Measurements from ENCODE around the gene INPP4B. TPM values are rescaled to one million over a fixed set of nuclear protein-coding genes. Genes with fewer than 3 reads are reported as not detected.

INPP4B gene
- polyA plus RNA-seq, 1 of the 3 experiments (the other 2 are of a cell fraction) = 0.08 TPM

DNA sequence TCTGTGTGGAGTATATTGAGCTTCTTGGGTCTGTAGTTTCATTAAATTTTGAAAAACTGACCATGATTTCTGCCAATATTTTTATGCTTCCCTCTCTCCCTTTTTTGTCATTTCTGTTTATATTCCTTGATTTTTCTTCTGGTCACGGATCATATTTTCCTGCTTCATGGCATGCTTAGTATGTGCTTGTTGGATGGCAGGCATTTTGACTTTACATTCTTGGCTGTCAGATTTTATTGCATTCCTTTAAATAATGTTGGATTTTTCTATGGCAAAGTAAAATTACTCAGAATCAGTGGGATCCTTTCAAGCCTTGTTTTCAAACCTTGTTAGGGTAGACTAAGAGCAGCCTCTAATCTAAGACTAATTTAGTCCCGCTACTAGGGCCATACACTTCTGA, 677.9 kb downstream of the INPP4B start:
- no peak for DNase-seq
- ChIA-PET CTCF (no interaction called here), POLR2A (no interaction called here)
- Histone ChIP-seq H4K20me1 (ENCODE audit: insufficient read depth) (no peaks in the 10 kb centered on the region), H3K36me3 (replicated peaks in 1 of 2; ENCODE audit: control insufficient read depth in 1 of 2, insufficient read depth in 2 of 2, low read length in 1 of 2) (no peaks in the 10 kb centered on the region), H3K27me3 (ENCODE audit: insufficient read depth) (no peaks in the 10 kb centered on the region), H3K79me2 (ENCODE audit: insufficient read depth) (no peaks in the 10 kb centered on the region), H3K9me2 (no peaks in the 10 kb centered on the region), H3K4me3 (ENCODE audit: low read depth in 2 of 2, low read length in 1 of 2) (no peak overlapping the region), H3F3A (replicated peaks; ENCODE audit: insufficient read depth) (no peaks in the 10 kb centered on the region), H3K4me1 (ENCODE audit: control insufficient read depth in 1 of 2, insufficient read depth in 2 of 2, low read depth in 1 of 2, low read length in 1 of 2) (no peaks in the 10 kb centered on the region), H3K9me3 (no peaks in the 10 kb centered on the region), H3K9ac (no peak overlapping the region), H3K27ac (ENCODE audit: low read depth in 2 of 2, low read length in 1 of 2) (peak overlapping the region in 1 of 2 experiments; percentile 67; a peak in 1 of 4 replicates), H2AFZ (ENCODE audit: low read depth) (peak overlapping the region; percentile 24; the same call in 1 of the 2 replicates), H3K4me2 (no peak overlapping the region)
- TF ChIP-seq, protein P1, sequence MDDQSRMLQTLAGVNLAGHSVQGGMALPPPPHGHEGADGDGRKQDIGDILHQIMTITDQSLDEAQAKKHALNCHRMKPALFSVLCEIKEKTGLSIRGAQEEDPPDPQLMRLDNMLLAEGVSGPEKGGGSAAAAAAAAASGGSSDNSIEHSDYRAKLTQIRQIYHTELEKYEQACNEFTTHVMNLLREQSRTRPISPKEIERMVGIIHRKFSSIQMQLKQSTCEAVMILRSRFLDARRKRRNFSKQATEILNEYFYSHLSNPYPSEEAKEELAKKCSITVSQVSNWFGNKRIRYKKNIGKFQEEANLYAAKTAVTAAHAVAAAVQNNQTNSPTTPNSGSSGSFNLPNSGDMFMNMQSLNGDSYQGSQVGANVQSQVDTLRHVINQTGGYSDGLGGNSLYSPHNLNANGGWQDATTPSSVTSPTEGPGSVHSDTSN (IDR thresholded peaks at IDR 0.05) = peak; percentile 25; the same call in 1 of the 2 replicates
- 0 out of 4 replicates have a peak, but pooled peaks of 1 of the 2 experiments have one; percentile 15 for TF ChIP-seq EP300 (IDR thresholded peaks at IDR 0.05; ENCODE audit: borderline replicate concordance in 1 of 2, low read depth in 1 of 2, low read length in 1 of 2)
- TF ChIP-seq TCF12 (IDR thresholded peaks at IDR 0.05) = peak; percentile 27
- TF ChIP-seq POLR2AphosphoS5 (IDR thresholded peaks at IDR 0.05; ENCODE audit: low read depth, low read length) = no peak
- 70% methylated on average over 2 of the region's 2 CpGs for WGBS (ENCODE audit: low lambda C conversion rate)

DNA sequence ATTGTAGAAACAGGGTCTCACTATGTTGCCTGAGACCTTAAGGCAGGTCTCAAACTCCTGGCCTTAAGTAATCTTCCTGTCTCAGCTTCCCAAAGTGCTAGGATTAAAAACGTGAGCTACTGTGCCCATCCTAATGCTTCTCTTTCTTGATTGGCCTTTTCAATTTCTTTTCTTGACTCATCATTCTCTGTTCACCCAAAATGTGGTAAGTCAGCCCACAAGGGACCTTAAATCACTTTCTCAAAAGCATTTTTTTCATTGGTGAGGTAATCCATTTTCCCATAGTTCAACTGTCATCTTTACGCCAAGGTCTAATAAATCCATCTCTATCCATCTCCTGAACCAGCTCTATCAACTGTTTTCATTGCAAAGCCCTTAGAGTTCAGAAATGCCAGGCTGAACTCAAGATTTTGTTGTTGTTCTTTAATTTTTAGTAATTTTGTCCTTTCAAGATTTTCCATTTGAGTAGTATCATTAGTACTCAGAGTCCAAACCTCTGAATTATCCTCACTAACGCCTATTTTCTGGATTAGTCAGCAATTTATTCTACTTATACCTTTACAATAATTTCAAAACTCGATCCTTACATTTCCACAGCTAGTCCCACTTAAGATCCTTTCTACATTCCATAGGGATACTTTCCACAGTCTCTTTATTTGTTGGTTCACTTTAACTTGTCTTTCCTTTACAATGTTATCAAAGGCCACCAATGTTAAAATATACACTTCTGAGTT, 681.2 kb downstream of the INPP4B start:
- Histone ChIP-seq H3K79me2 (ENCODE audit: insufficient read depth) (no peaks in the 10 kb centered on the region), H3K4me1 (ENCODE audit: control insufficient read depth in 1 of 2, insufficient read depth in 2 of 2, low read depth in 1 of 2, low read length in 1 of 2) (no peaks in the 10 kb centered on the region), H3K27ac (ENCODE audit: low read depth in 2 of 2, low read length in 1 of 2) (no peak overlapping the region), H3K4me2 (no peak overlapping the region), H3F3A (replicated peaks; ENCODE audit: insufficient read depth) (no peaks in the 10 kb centered on the region), H3K27me3 (ENCODE audit: insufficient read depth) (no peaks in the 10 kb centered on the region), H3K9me3 (no peaks in the 10 kb centered on the region), H3K36me3 (replicated peaks in 1 of 2; ENCODE audit: control insufficient read depth in 1 of 2, insufficient read depth in 2 of 2, low read length in 1 of 2) (no peaks in the 10 kb centered on the region), H2AFZ (ENCODE audit: low read depth) (no peak overlapping the region), H3K9me2 (no peaks in the 10 kb centered on the region), H3K4me3 (ENCODE audit: low read depth in 2 of 2, low read length in 1 of 2) (no peak overlapping the region), H4K20me1 (ENCODE audit: insufficient read depth) (no peaks in the 10 kb centered on the region), H3K9ac (no peak overlapping the region)
- ChIA-PET CTCF (interaction anchor here (0.9 kb wide), 1 partner anchor 17 kb away, joined by 3 read pairs; no protein-coding TSS in a partner anchor), POLR2A (no interaction called here)
- 70% methylated on average over 4 of the region's 4 CpGs for WGBS (ENCODE audit: low lambda C conversion rate)
- no peak for DNase-seq
- TF ChIP-seq YY1 (IDR thresholded peaks at IDR 0.05; ENCODE audit: low read depth) (no peak), GATA2 (CRISPR knock-in tag; IDR thresholded peaks at IDR 0.05) (no peak), JUND (IDR thresholded peaks at IDR 0.05) (no peak), RCOR1 (IDR thresholded peaks at IDR 0.05; ENCODE audit: low read length) (no peak), ELF1 (IDR thresholded peaks at IDR 0.05) (no peak), USF2 (IDR thresholded peaks at IDR 0.05; ENCODE audit: borderline replicate concordance, low read depth, low read length) (no peak), FOXJ3 (CRISPR knock-in tag; IDR thresholded peaks at IDR 0.05) (no peak), SMC3 (IDR thresholded peaks at IDR 0.05; ENCODE audit: low read depth, low read length) (no peak), RFX5 (IDR thresholded peaks at IDR 0.05; ENCODE audit: low read length) (no peak), TAF1 (IDR thresholded peaks at IDR 0.05; ENCODE audit: borderline replicate concordance, low read depth, low read length) (no peak), EP300 (IDR thresholded peaks at IDR 0.05; ENCODE audit: borderline replicate concordance in 1 of 2, low read depth in 1 of 2, low read length in 1 of 2) (no peak), MXI1 (IDR thresholded peaks at IDR 0.05; ENCODE audit: low read depth, low read length) (no peak), SIN3A (IDR thresholded peaks at IDR 0.05; ENCODE audit: borderline replicate concordance, low read depth, low read length) (no peak)
- TF ChIP-seq, protein P2, sequence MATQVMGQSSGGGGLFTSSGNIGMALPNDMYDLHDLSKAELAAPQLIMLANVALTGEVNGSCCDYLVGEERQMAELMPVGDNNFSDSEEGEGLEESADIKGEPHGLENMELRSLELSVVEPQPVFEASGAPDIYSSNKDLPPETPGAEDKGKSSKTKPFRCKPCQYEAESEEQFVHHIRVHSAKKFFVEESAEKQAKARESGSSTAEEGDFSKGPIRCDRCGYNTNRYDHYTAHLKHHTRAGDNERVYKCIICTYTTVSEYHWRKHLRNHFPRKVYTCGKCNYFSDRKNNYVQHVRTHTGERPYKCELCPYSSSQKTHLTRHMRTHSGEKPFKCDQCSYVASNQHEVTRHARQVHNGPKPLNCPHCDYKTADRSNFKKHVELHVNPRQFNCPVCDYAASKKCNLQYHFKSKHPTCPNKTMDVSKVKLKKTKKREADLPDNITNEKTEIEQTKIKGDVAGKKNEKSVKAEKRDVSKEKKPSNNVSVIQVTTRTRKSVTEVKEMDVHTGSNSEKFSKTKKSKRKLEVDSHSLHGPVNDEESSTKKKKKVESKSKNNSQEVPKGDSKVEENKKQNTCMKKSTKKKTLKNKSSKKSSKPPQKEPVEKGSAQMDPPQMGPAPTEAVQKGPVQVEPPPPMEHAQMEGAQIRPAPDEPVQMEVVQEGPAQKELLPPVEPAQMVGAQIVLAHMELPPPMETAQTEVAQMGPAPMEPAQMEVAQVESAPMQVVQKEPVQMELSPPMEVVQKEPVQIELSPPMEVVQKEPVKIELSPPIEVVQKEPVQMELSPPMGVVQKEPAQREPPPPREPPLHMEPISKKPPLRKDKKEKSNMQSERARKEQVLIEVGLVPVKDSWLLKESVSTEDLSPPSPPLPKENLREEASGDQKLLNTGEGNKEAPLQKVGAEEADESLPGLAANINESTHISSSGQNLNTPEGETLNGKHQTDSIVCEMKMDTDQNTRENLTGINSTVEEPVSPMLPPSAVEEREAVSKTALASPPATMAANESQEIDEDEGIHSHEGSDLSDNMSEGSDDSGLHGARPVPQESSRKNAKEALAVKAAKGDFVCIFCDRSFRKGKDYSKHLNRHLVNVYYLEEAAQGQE (IDR thresholded peaks at IDR 0.05; ENCODE audit: low read depth, low read length) = no peak
- TF ChIP-seq, protein P3, sequence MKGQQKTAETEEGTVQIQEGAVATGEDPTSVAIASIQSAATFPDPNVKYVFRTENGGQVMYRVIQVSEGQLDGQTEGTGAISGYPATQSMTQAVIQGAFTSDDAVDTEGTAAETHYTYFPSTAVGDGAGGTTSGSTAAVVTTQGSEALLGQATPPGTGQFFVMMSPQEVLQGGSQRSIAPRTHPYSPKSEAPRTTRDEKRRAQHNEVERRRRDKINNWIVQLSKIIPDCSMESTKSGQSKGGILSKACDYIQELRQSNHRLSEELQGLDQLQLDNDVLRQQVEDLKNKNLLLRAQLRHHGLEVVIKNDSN (IDR thresholded peaks at IDR 0.05; ENCODE audit: borderline replicate concordance, low read depth) = no peak
